ENCODE measurements around the gene TNS3.

The TNS3 gene

DNA sequence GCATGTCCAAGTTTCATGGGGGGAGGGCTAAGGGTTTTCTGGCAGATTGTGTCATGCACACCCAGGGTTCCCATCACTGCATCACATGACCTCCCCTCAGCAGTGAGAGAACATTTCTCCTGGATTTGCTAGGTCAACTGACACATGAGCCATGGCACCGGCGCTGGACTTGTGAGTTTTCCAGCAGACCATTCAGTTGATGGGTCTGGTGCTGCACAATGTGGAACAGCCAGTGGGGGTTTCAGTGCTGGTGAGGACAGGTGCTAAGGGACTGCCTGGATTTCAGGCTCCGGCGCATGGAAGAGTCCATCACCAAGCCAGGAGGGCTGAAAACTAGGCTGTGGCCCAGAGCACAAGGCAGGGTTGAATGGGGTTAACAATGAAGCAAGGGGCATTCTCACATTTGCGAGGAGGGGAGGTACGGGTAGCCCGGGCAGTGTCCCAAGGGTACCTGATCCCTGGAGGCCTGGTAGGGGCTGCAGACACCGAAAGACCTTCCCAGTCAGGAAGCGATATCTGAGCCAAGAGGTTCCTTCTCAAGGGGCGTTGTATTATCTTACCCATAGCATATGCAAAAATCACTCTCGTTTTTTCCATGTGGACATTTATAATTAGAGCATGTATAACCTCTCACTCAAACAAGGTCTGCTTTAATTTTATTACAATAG lies 203.0 kb downstream of the TNS3 start:
- no peak for DNase-seq

- no peak for DNase-seq
These were observed 204.2 kb downstream of the TNS3 start for GRCh38 chr7:47377741-47378140.

DNA sequence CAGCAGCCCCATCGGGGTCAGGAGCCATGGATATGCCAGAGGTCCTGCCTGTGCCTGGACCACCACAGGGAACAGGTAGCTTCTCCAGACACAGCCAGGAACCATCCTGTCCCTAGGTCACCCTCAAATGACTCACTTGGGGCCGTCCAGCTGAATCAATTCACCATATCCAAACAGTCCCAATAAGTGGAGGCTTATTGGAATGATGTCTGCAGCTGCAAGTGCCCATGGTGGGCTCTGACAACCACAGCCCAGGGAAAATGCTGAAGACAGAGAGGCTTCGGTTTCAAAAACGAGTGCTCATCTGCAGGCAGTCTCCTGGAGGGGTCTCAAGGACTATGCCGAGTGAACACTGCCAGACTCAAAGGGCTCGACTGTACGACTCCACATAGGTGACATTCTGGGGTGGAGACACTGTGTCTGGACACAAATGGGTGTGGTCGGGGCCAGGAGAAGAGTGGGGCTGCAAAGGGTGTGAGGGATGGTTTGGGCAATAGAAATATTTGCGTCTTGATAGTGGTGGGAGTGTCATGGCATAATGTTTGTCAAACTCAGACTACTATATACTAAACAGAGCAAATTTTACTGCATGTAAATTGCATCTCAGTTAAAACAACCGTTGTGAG lies 204.8 kb downstream of the TNS3 start:
- no peak for DNase-seq

- no peak for DNase-seq
These were observed 206.6 kb downstream of the TNS3 start for GRCh38 chr7:47375121-47375938.

DNA sequence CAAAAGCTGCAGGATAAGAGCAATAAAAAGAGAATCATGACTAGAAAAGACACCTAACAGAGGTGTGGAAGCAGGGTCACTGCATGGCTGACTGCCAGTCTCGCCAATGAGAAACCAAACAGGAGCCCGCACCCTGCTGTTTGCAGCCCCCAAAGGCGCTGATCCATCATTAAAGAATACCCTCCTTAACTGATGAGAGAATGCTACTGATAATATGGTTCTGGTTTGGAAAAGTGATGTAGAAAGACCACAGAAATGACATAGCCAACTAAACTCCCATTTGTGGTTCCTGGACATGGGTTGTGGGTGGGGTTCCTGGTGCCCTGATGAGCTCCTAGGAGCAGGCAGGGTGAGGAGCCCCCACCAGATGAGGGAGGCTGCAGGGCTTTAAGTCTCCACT lies 207.4 kb downstream of the TNS3 start:
- DNase-seq = no peak

GRCh38 chr7:47373871-47374451 lies 207.9 kb downstream of the TNS3 start:
- DNase-seq = no peak

- DNase-seq = no peak
These were observed 210.1 kb downstream of the TNS3 start for GRCh38 chr7:47371733-47372368.

- no peak for DNase-seq
These were observed 210.6 kb downstream of the TNS3 start for GRCh38 chr7:47371317-47371716.

DNA sequence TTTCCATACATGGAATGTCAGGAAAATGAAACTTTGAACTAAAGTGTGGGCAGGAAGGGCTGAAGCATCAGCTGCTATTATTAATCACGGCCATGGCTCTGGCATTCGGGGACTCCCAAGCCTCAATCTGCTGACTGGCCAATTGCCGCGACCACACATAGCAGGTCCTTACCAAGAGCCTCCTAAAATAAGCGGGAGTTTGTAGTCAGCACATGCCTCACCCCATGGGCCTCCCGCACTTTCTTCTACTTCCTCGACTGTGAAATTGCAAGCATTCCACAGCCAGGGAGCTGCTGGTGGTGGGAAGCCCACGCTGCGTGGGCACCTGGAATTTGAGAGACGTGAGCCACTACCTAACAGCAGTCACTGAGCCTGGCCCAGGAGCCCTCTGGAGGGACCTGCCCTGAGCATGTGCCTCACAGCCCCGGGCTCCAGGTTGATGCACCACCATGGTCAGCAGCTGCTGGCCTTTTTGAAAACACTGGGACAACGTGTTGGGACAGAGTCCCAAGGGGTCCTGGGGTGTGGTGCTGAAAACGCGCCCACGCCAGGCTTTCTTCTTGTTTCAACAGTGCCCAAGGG lies 211.4 kb downstream of the TNS3 start:
- peak; percentile 20 for DNase-seq

- DNase-seq = no peak
These were observed 212.2 kb downstream of the TNS3 start for GRCh38 chr7:47369736-47370135.

GRCh38 chr7:47368190-47368812 lies 213.6 kb downstream of the TNS3 start:
- DNase-seq = no peak

- no peak for DNase-seq
These were observed 214.5 kb downstream of the TNS3 start for GRCh38 chr7:47367369-47367768.

DNA sequence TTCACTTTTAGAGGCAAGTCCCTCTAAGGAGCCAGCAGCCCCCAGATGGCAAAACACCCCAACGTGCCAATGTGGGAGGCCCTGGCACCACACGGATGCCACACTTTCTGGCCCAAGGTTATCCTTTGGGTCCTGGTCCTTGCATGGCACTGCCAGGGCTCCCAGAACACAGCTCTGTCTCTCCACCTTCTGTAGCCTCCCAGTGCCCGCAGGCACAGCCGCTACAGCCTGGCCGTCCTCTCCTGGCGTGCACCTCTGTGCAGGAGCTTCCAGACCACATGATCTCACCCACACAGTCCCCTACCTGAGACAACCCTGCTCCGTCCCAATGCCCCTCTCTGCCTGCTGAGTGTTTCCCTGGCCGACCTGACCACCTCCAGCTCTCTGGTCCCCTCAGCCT lies 215.0 kb downstream of the TNS3 start:
- DNase-seq = no peak

GRCh38 chr7:47366211-47366610 lies 215.7 kb downstream of the TNS3 start:
- no peak for DNase-seq

DNA sequence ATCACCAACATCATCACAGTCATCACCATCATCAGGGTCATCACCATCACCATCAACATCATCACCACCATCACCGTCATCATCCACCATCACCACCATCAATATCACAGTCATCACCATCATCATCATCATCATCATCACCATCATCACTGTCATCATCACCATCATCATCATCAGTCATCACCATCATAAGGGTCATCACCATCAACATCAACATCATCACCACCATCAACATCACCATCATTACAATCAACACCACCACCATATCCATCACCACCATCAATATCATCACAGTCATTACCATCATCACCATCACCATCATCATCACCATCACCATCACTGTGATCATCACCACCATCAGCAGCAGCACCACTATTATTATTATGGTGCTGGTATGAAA lies 218.9 kb downstream of the TNS3 start:
- DNase-seq = peak; percentile 38

DNA sequence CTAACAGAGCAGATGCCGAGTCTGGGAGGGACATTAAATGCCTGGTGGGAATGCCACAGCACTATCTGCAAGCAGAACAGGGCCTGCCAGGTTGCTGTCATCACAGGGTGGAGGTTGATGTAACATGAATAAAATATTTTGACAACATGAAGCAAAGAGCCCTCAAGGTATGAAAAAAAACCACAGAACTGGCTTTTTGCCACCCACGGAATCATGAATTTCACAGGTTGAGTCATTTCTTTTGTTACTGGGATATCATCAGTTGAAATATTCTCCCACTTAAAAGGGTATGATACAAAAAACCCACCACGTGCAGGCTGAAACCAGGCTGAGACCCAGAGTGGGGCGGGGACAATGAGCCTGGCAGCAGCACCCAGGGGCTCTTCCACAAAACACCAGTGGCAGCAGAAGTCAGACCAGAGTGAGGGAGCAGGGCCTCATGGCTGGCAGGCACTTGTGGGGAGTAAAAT lies 220.1 kb downstream of the TNS3 start:
- no peak for DNase-seq

- DNase-seq = no peak
These were observed 220.7 kb downstream of the TNS3 start for GRCh38 chr7:47361236-47361635.

GRCh38 chr7:47360301-47360900 lies 221.5 kb downstream of the TNS3 start:
- no peak for DNase-seq

DNA sequence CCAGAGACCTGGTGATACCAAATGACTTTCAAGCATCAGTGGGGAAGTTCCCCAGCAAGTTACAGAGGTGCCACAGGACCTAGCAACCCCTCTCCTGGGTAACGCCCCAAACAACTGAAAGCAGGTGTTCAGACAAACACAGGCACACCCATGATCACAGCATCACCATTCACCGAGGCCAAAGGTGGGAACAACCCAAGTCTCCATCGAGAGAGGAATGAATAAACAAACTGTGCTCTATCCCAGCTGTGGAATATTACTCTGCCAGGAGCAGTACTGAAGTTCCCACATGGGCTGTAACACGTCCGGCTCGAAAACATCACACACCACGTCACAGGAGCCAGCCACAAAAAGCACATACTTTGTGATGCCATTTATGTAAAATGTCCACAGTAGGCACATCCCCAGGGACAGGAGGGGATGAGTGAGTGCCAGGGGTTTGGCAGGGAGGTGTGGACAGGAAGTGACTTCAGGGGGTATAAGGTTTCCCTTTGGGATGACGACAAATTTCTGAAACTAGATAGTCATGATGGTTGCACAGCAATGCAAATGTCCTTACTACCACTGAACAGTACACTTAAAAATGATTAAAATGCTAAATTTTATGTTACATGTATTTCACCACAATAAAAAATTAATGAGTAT lies 222.8 kb downstream of the TNS3 start:
- DNase-seq = no peak

GRCh38 chr7:47358357-47358756 lies 223.6 kb downstream of the TNS3 start:
- no peak for DNase-seq

DNA sequence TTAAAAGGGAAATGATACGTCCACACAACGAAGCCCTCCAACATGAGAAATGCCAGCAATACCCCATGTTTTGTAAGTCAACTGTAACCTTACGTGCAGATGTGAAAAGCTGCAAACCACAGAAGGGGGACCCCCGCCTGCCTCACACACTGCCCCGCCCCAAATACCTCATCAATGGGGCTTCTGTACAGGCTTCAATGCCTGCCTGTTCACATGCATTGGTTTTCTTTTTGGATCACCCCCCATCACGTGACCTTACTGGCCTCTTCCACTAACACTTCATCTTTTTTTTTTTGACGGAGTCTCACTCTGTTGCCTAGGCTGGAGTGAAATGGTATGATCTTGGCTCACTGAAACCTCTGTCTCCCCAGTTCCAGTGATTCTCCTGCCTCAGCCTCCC lies 224.0 kb downstream of the TNS3 start:
- DNase-seq = no peak
